GM23248 (cell line): ENCODE data around the gene RAB41.

Experiments used
- EZH2 ChIP-seq: fragments of 200-600 bp; sonication (generic); IDR thresholded peaks from 2 replicates; pipeline ENCODE4 v1.6.1; 2018; ENCODE audit warnings: antibody characterized with exemption, mild to moderate bottlenecking; ENCODE audit not compliant: insufficient read depth, poor library complexity, severe bottlenecking
- EZH2phosphoT487 ChIP-seq: fragments of 200-600 bp; sonication (generic); IDR thresholded peaks from 2 replicates; pipeline ENCODE4 v1.6.1; 2018; ENCODE audit warnings: antibody characterized with exemption, moderate library complexity, mild to moderate bottlenecking, low read depth; ENCODE audit not compliant: insufficient read depth

- TF ChIP-seq EZH2 (no peak), EZH2phosphoT487 (no peak)
Observed at GRCh38 chrX:70281951-70282350, at the start of gene RAB41.
